GM19351 (cell line): ENCODE results near the gene DUSP22.
A peak's percentile ranks its signal among the peaks of the same experiment; 100 is the strongest.

ENCODE experiments used
- ATAC-seq: cut with Tn5 transposase; IDR thresholded peaks from one replicate; pipeline ENCODE4 v1.9.1; 2021; ENCODE audit warnings: mild to moderate bottlenecking, moderate library complexity; ENCODE audit not compliant: unreplicated experiment

Gene DUSP22

DNA sequence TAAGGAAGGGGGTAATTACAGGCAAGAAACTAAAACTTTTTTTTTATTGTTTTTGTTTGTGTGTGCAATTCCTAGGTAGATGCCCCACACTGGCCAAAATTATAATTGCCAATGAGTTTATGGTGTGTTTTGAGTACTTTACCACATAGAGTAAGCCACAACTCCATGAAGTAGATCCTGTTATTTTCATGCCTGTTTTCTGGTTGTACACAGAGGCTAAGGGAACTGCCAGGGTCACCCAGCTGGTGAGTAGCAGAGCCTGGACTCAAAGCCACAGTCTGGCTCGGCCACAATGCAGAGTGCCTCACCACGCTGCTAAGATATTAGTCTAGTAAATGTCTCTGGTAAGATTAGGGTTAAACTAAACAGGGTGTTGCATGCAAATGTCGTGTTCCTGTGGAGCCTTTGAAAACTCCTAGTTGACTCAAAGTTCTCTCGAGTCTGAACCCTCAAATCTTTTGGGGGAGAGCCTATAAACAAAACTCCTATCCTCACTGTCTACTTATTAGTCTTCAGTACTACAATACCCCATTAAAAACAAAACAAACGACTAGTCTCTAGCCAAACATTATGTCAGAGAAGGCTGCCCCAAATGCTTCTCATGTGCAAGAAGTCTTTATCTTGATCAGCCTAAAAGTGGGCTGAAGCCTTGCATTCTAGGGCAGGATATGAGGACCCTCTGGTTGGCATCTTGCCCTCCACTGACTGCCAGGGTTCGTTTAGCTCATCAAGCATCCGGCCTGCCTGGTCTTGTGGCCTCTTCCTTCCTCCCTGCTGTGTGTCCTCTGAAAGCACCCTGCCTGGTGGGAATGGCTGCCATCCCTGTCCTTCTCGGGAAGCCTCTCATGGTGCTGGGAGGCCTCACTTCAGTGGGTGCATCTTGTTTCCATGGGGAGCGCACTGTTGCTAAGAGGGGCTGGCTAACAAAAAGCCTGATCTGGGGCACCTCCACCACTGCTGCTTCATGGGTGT lies 4.2 kb downstream of the DUSP22 start:
- peak; percentile 28 for ATAC-seq

DNA sequence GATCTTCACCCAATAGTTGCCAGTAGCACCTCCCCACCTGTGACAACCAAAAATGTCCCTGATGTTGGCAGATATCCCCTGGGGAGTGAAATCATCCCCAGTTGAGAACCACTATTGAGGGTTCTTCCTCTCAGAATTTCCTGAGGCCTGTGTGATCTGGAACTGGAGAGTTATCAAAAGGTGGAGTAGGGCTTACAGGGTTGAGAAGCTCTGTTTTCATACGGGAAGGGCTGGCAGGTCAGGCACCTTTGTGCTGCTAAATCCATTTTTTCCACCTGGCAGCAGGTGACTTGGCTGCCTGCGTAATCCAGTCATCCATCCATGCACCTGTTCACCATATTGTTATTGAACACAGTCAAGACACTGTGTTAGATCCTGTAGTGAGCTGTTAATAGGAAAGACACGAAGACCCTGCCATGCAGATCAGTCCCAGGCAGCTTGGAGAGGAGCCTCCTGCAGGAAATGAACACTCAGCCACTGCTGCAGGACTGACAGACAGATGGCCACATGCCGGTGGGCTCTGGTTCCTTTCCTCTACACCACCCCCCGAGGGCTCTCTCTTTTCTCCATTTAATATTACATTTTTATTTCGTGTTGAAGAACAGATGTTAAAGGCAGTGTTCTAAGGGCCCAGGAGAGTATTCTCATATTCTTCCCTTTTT lies 5.4 kb downstream of the DUSP22 start:
- ATAC-seq = no peak

DNA sequence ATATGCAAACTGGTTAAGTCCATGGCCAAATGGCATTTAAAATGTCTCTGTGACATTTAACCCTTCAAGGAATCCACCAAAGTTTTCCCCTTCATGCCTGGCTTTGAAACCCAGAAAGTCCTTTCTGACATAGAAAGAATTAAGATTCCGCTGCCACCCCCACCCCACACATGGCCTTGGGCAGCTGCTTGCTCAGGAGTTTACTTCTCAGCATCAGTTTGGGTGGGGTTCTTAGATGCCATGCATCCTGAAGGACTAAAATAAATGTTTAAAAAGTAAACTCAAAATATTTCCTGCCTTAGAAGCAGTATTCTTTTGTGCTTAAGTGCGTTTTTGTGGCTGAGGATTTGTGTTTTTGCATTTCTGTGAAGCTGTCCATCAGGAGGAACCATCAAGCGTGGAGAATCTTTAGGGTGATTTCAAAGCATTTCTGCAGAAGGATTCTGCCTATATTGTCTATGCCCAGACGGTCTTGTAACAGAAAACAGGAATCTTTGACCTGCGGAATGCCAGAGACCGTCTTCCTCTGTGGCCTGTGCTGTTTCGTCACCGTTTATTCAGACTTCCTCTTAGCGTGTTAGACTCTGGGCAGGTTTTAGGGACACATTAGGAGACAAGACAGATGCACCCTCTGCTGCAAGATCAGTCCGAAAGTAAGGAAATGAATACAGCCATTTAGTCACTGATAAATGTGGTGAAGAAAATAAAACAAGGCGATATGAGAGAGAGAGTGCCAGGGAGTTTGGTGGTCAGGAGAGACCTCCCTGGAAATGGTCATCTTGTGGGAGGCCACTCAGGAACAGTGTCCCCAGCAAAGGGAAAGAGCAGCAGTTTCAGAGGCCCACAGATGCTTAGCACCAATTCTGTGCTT lies 6.2 kb downstream of the DUSP22 start:
- no peak for ATAC-seq

DNA sequence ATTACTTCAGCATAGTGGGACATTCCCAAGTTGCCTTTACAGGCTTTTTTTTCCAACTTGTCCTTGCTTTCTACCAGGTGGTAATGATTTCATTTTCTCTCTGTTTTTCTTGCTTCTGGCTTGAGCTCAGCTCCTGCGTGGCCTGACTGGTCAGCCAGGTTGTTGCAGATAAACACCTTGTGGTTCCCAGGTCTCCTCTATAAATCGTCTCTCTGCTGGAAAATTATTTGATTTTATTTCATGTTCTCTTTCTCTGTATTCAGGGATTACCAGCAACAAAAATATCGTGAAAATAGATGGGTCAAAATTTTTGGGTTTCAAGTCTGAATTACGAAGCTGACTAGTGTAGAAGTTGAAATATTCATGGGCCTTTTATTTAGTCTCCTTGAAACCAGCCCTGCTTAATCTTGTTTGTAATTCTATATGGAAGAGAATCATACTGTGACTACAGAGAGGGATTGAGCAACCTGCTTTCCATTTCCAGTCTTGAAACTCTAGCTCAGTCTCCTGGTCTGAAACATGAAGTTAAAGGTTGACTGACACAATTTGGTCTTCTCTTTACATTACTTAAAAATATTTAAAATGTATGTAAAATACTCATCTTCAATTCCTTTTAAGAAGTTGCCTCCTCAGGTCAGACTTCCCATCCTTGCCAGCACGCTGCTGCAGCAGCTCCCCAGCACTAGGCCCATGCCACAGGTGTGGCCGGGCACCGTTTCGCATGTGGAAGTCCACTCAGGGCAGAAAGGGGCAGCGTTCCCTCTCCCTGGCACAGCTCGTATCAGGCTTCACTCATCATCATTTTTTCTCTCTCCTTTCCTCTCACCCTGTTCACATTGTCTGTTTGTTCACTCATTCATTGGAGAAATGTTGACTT lies 7.1 kb downstream of the DUSP22 start:
- no peak for ATAC-seq

DNA sequence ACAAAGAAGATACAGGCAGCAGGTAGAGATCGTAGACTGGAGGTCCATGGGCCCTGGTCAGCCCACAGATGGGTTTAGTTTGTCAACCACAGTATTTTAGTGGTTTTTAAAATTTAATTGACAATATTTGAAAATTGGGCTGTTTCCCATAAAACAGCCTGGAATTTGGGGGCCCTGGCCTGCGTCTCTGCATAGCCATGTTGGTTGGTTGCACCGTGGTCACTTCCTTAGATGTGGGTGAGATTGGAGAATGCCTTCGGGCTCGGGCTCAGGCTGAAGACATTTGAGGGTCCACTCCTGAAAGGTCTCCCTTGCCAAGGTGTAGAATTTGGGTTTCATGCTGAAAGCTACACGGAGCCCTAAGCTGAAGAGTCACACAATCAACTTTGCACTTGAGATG lies 7.7 kb downstream of the DUSP22 start:
- no peak for ATAC-seq

DNA sequence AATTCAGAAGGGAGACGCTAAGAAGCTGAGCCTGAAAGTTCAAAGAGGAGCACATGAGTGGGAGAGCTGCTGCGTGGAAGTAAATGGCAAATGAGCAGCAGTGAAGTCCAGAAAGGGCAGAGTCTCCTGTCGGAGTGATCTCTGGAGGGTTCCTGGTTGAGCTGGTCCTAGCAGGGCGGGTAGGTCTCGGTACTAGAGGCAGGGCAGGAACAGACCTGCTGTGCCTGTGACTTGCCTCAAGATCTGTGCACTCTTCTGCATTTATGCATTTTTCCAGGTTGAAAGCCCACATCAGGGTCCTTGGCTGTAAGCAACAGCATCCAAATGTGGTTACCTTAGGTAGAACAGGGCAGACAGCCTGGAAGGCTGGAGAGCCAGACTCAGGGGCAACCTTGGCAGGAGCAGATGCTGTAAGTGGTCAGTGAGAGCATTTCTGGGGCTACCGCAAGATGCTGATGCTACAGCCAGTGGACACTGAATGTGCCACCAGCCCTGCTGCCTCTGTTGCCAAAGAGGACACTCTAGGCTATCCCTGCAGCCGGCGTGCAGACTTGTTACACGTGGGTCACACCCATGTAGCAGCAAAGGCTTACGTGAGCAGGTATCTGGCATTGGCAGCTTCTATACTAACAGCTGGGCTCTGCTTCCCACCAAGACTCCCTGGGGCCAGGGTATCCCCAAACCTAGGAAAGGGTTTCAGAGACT lies 8.4 kb downstream of the DUSP22 start:
- no peak for ATAC-seq

DNA sequence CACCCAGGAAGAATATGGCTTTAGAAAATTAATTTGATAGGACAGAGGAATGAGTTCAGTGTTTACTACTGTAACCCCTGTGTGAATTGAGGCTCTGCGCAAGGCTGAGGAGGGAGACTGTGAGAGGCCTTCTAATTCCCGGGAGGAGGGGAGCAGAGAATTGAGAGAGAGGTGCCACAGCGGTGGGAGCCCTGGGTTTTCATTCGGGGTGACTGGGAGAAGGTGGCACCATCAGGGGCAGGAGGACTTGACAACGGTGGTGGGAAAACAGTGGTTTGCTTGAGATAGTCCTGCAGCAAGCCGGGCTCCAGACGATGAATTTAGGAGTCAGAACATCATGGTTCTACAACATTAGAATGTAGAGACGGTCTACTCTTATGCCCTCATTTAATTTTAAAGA lies 9.2 kb downstream of the DUSP22 start:
- no peak for ATAC-seq

DNA sequence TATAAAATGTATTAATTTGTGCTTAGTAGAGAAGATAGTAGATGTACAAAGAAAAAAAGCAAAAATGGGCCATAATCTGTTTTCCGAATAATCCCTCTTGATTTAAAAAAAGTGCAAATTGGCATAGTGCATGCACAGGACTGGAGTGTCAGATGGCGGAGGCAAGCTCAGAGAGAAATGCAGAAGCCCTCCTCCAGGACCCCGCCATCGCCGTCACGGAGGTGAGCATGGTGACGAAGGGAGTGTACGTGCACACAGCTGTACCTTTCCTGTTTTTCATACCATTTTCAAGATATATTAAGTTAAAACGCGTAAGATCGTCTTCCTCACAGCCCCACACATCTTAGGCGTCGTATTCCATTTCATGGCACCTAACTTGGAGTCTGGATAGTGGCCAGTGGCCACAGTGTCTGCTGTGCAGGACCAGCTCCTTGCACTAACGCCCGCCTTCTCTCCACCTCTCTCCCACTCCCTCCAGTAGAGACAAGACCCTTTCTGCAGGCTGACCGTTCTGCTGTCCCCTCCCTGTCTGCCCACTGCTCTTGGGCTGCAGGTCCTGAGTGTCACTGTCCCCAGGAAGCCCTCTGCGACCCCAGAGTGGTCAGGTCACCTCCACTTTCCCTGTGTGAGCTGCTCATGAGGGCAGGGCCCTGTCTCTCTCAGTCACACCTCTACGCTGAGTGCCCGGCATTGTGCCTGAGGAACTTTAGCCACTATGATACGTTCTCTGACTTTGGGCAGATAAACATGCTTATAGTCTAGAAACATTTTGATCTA lies 9.8 kb downstream of the DUSP22 start:
- no peak for ATAC-seq

DNA sequence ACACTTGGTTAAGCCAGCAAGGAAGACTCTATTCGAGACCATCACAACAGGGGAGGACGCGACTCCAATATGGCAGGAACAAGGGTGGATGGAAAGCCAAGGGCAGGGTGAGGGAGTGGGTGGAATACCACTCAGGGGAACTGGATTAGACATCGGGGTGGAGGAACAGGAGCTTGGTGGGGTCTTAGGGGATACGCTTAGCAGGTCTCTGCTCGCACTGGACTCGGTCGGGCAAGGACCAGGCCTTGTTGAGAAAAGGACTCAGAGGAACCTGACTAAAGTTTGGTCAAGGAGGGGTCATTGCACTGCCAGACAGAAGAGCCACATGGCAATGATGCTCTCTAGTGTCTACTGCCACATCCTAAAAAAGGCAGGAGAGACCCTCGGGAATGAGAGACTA lies 10.5 kb downstream of the DUSP22 start:
- ATAC-seq = no peak

DNA sequence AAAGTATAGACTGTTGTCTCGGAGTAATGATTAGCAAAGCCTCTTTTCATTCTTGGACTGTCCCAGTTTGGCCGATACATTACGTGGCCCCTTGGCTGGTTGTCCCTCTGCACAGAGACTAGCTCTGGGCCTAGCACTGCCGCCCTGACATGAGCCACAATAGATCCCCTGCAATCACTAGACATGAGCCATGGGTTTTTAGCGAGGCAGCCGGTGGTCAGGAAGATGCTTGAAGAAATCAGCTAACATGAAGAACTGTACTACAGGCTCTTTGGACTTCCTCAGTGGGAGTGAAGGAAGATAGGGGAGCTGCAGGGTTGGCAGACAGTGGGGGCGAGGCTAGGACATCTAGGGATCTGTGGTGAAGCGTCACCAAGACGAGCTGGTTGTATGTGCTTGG lies 11.0 kb downstream of the DUSP22 start:
- no peak for ATAC-seq

DNA sequence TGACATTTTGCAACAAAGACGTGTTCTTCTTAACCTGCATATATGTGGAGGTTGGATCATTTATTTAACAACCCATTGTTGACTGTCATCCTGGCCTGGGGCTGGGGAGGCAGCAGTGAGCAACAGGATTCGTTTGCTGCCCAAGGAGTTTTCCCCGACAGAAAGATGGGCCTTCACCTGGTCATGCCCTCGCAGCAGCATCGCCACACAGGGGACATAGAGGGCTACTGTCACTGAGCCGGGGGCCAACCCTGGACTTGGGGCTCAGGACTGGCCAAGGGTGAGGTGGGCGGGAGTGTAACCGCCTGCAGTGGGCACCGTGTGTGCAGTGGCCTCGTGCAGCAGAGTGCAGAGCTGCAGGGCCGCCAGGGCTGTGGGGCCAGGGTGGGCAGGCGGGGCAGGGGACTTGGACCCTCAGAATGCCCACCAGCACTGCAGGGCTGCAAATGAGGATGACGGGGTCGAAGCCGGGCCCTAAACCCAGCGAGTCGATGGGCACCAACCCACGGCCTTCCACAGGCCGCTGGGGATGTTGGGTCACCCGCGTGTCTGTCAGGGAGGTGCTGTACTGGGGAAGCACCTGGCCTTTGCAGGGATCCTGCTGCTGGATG lies 11.8 kb downstream of the DUSP22 start:
- no peak for ATAC-seq

DNA sequence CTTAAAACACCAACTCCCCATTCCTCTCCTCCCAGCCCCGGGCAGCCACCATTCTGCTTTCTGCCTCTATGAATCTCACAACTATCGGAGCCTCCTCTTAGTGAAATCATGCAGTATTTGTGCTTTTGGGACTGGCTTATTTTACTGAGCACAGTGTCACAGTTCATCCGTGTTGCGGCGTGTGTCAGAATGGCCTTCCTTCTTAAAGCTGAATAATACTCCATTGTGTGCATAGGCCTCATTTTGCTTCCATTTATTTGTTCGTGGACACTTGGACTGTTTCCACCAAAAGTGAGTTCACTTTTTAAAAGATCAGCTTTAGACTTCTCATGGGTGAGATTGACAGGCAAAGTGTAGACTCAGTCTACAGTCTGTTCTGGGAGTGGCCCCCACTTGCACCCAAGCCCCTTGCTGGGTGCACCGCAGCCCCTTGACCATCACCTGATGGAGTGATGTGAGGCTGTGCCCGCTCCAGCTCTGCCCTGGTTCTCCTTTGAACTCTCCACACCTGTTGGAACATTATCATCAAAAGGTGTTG lies 12.6 kb downstream of the DUSP22 start:
- ATAC-seq = no peak

DNA sequence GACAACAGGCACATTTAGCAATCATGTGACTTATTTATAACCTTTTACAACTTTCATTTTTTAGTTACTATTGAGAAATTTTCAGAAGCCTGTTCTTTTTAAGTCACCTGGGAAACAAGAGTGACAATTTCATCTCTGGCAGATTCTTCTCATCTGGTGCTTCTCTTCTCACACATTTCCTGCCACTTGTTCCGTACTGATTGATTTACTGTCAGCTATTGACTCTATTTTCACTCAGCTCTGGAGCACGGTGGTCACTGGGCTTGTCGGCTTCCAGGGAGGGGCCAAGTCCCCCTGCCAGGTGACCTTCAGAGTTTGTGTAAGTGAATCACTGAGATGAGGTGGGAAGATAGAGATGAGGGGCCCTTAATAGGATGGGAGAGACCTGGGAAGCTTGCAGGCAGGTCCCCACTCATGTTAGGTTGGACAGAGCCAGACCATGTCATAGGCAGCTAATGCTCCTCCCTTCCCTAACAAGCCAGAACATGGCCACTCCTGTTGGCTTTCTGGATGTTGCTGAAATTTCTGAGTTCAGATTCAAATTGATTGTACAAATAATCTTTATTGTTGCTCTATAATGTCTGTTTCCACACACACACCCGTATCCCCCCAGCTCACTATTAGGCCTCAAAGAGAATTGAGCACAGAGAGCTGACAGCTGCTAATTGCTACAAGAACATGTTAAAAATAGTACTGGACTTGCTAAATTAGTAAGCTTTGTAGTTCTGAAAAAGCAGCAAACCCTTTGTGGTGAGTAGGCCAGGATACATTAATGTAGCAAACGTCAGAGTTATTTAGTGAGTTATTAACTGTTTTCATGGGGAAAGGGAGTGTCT lies 13.3 kb downstream of the DUSP22 start:
- ATAC-seq = peak; percentile 86

DNA sequence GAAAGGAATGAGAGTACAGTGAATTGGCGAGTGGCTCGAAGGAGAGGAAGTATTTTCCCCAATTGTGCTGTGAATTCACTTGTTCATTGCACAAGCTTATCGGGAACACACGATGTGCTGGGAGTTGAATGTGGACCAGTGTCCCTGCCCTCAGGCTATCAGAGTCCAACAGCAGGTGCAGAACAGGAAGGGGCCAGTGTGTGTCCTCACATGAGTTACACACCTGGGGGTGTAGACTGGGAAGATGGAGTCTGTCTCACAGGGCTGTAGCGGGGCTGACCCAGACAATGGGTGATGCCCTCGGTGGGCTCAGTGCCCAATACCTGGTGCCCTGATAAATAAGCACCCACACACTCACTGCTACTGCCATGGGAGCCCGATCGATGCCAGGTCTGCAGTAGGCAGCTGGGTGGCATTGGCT lies 14.4 kb downstream of the DUSP22 start:
- ATAC-seq = no peak

DNA sequence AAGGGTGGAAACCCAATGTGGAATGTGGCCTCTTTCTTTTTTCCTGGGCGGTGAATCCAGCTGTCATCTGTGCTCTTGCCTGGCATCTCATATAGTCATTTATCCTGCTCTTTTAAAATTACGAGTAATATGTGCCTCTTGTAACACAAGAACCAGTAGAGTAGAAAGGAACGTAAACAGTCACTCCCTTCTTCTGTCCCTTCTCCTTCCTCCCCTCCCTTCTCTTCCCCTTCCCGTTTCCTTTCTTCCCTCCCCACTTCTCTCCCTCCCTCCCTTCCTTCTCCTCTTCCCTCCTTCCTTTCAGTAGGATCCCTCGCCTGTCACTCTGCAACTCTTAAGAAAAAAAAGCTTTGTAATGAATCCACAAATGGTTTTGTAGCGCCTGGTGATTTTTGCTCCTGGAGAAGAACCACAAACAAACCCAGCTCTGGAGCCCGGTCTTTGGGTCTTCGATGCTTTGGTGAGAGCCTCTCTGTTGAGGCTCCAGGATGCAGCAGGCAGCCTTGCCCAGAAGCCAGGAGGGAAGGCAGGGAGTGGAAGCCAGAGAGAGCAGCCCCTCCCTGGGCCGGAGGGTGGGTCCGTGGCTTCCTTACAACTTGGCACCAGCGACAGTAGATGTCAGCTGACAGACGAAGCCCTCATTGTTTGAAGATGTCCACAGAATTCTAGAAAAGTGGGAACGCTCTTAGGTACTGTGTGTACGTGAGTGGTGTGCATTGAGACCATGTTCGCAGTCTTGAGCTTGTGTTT lies 15.0 kb downstream of the DUSP22 start:
- ATAC-seq = no peak

DNA sequence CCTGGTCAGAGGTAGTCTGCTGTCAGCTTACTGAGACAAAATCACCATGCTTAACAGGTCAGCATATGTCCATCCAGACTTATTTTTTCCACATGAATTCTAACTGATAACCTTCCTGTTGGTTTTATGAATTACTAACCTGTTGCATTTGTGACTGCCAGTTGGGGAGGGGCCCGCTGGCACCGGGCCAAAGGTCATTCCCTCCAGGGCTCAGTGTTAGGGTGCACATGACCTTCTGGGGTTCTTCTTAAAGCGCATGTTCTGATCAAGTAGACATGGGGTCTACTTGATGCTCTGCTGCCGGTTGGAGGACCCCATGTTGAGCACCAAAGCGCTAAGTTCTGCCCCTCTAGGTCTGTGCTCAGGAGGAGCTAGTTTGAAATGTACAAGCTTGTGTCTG lies 15.6 kb downstream of the DUSP22 start:
- ATAC-seq = no peak

DNA sequence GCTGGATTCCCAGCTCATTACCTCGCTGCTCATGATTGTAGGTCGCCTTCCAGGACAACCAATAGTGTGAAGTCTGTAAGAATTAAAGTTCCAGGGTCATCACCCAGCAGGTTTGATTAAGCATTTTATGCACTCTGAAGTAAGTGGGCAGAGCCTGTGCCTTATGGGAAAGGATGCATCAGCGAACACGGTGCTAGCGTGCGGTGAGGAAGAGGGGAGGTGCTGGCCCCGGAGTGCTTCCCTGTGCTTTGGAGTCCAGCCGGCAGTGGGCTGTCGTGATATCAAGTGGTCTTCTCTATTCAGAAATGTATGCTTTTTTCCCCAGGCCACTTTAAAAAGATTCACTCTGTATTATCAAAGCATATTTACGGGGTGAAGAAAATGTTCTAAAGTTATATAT lies 16.0 kb downstream of the DUSP22 start:
- ATAC-seq = no peak
